Non-pigmented ciliary epithelial cell (primary cell): ENCODE measurements around the gene NME7.

Experiments used
- DNase-seq: peaks from one replicate; pipeline ENCODE4 v3.0.0-alpha.2; 2010; ENCODE audit warnings: low read depth

Gene NME7

GRCh38 chr1:169106921-169107602 lies 260.5 kb downstream of the NME7 start:
- DNase-seq: no peak

- DNase-seq: no peak
Measured at GRCh38 chr1:169106095-169106920, 261.3 kb downstream of the NME7 start, which contains the start of gene ATP1B1. ATP1B1 (plus strand) TSS chr1:169106690; CDS start chr1:169106830, 140 bp downstream.

GRCh38 chr1:169105434-169106094 lies 262.0 kb downstream of the NME7 start:
- no peak for DNase-seq

GRCh38 chr1:169105087-169105433 lies 262.5 kb downstream of the NME7 start:
- no peak for DNase-seq

- no peak for DNase-seq
Measured at GRCh38 chr1:169103480-169103893, 264.1 kb downstream of the NME7 start.

- no peak for DNase-seq
Measured at GRCh38 chr1:169103002-169103401, 264.6 kb downstream of the NME7 start.

- DNase-seq: no peak
Measured at GRCh38 chr1:169102567-169102966, 265.0 kb downstream of the NME7 start.

- no peak for DNase-seq
Measured at GRCh38 chr1:169100651-169101088, 266.9 kb downstream of the NME7 start.

- DNase-seq: no peak
Measured at GRCh38 chr1:169100208-169100607, 267.4 kb downstream of the NME7 start.

GRCh38 chr1:169099561-169099960 lies 268.0 kb downstream of the NME7 start:
- no peak for DNase-seq

- no peak for DNase-seq
Measured at GRCh38 chr1:169098380-169098779, 269.2 kb downstream of the NME7 start.

- no peak for DNase-seq
Measured at GRCh38 chr1:169094897-169095569, 272.6 kb downstream of the NME7 start.

GRCh38 chr1:169092399-169092798 lies 275.2 kb downstream of the NME7 start:
- no peak for DNase-seq

- DNase-seq: no peak
Measured at GRCh38 chr1:169091480-169091941, 276.1 kb downstream of the NME7 start.

GRCh38 chr1:169090900-169091311 lies 276.7 kb downstream of the NME7 start:
- no peak for DNase-seq

- no peak for DNase-seq
Measured at GRCh38 chr1:169090308-169090899, 277.2 kb downstream of the NME7 start.

GRCh38 chr1:169089776-169090175 lies 277.8 kb downstream of the NME7 start:
- no peak for DNase-seq

GRCh38 chr1:169087876-169088275 lies 279.7 kb downstream of the NME7 start:
- no peak for DNase-seq

GRCh38 chr1:169086603-169087455 lies 280.8 kb downstream of the NME7 start:
- DNase-seq: no peak

- DNase-seq: no peak
Measured at GRCh38 chr1:169085911-169086310, 281.7 kb downstream of the NME7 start.
